NB4 (cell line): ENCODE measurements around the gene PCGF3.

ENCODE experiments used
- CTCF ChIP-seq: IDR thresholded peaks from one replicate; pipeline ENCODE4 v1.5.1; 2012; ENCODE audit warnings: low read depth, low read length
- MYC ChIP-seq: IDR thresholded peaks from 2 replicates; pipeline ENCODE4 v1.6.1; 2011; ENCODE audit warnings: low read depth, low read length

GRCh38 chr4:677431-678293 is 28.0 kb upstream of the PCGF3 start:
- TF ChIP-seq CTCF (no peak), MYC (no peak)
